AG10803 (cell line): ENCODE data around the gene ZNF280A.
"Not testable (repeated sequence)": the region's sequence is repeated elsewhere in the genome, so short reads cannot be mapped to it uniquely, and the experiment has no call there.

Experiments used
- DNase-seq: peaks from one replicate; pipeline ENCODE4 v3.0.0; 2010; ENCODE audit warnings: low read depth
- H3K4me3 ChIP-seq: 2 replicates; pipeline ENCODE4 v1.5.1; 2011; ENCODE audit warnings: mild to moderate bottlenecking, low read length, control low read depth
- TF ChIP-seq, protein P1 (sequence below): conservative IDR thresholded peaks from 2 replicates; pipeline ENCODE4 v1.5.1; 2011; ENCODE audit warnings: mild to moderate bottlenecking, low read length, control low read depth, inconsistent platforms

The ZNF280A gene

DNA sequence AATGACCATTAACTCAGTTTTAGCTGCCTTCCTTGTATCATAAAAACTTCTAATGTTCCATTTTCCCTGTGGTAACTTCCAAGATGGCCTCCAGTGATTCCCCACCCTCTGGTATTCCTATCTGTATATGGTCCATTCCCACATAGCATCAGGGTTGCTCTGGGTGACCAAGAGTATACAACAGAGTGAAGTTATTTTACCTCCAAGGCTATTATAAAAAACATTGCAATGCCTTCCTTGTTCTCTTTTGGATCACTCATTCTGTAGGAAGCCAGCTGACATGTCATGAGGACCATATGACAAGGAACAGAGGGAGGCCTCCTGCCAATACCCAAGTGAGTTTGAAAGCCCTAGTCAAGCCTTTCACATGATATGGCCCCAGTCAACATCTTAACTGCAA, 41.6 kb downstream of the ZNF280A start:
- no peak overlapping the region for H3K4me3 ChIP-seq
- DNase-seq: no peak
- TF ChIP-seq, protein P1, sequence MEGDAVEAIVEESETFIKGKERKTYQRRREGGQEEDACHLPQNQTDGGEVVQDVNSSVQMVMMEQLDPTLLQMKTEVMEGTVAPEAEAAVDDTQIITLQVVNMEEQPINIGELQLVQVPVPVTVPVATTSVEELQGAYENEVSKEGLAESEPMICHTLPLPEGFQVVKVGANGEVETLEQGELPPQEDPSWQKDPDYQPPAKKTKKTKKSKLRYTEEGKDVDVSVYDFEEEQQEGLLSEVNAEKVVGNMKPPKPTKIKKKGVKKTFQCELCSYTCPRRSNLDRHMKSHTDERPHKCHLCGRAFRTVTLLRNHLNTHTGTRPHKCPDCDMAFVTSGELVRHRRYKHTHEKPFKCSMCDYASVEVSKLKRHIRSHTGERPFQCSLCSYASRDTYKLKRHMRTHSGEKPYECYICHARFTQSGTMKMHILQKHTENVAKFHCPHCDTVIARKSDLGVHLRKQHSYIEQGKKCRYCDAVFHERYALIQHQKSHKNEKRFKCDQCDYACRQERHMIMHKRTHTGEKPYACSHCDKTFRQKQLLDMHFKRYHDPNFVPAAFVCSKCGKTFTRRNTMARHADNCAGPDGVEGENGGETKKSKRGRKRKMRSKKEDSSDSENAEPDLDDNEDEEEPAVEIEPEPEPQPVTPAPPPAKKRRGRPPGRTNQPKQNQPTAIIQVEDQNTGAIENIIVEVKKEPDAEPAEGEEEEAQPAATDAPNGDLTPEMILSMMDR: no peak

DNA sequence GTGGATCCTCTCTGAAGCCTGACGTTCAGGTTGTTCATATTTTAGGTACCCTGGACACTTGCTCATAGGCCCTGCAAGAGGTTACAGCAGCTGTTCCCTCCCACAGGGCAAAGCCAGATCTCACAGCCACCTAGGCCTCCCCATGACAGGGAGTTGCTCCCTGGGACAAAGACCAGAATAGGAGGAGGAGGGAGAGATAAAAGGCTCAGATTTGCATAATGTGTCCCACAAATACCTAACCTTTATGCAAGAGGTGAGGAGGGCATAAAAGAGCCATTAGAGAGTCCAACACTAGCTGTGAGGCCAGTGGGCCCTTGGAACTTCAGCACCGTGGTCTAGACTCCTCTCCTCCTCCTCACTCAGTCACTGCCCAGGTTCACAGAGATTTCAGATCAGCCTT, 45.3 kb downstream of the ZNF280A start:
- no peak overlapping the region for H3K4me3 ChIP-seq
- DNase-seq: no peak
- TF ChIP-seq, protein P1: no peak

DNA sequence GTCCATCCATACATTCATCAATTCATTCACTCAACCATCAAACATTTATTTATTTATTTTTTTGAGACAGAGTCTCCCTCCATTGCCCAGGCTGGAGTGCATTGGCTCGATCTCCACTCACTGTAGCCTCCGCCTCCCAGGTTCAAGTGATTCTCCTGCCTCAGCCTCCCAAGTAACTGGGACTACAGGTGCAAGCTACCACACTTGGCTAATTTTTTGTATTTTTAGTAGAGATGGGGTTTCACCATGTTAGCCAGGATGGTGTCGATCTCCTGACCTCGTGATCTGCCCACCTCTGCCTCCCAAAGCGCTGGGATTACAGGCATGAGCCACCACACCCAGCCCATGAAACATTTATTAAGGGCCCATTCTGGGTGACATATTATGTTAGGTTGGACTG, 49.0 kb downstream of the ZNF280A start:
- DNase-seq, H3K4me3 ChIP-seq: not testable (repeated sequence)

DNA sequence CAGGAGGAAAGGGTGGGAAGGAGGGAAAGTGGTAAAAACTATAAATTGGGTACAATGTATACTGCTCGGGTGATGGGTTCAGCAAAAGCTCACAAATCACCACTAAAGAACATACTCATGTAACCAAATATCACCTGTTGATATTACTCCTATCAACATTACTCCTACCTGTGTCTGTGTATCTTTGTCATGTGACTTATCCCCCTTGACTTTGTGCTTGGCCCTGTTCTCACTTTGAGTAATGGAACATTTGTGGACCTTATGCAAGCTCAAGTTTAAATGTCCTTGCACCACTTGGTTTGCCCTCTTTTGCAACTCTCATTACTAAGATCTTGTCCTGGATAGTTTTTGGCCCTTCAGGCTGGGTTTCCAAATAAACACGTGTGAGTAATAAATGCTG, 50.5 kb downstream of the ZNF280A start:
- TF ChIP-seq, protein P1: no peak
- no peak for DNase-seq
- no peak overlapping the region for H3K4me3 ChIP-seq

DNA sequence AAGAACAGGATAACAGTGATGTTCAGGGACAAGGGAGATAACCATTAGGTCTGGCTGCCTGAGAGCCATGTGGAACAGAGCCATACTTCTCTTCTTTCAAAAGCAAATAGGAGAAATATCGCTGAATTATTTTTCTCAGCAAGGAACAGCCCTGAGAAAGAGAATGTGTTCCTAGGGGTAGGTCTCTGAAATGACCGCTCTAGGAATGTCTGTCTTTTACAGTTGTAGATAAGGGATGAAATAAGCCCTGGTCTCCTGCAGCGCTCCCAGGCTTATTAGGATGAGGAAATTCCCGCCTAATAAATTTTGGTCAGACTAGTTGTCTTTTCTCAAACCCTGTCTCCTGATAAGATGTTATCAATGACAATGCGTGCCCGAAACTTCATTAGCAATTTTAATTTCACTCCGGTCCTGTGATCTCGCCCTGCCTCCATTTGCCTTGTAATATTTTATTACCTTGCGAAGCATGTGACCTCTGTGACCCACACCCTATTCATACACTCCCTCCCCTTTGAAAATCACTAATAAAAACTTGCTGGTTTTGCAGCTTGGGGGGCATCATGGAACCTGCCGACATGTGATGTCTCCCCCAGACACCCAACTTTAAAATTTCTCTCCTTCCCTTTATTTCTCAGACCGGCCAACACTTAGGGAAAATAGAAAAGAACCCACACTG, 51.1 kb downstream of the ZNF280A start:
- H3K4me3 ChIP-seq, DNase-seq: not testable (repeated sequence)

DNA sequence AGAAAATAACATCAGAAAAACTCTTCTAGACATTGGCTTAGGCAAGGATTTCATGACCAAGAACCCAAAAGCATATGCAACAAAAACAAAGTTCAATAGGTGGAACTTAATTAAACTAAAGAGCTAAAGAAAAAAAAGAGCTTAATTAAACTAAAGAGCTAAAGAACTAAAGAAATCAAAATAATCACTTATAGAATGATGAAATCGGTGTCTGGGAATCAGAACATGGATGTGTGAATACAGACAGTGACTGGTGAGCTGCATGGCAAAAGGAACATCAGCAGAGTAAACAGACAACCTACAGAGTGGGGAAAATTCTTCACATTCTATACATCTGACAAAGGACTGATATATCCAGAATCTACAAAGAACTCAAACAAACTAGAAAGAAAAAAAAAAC, 53.0 kb downstream of the ZNF280A start:
- no peak for DNase-seq
- no peak overlapping the region for H3K4me3 ChIP-seq
- TF ChIP-seq, protein P1: no peak

DNA sequence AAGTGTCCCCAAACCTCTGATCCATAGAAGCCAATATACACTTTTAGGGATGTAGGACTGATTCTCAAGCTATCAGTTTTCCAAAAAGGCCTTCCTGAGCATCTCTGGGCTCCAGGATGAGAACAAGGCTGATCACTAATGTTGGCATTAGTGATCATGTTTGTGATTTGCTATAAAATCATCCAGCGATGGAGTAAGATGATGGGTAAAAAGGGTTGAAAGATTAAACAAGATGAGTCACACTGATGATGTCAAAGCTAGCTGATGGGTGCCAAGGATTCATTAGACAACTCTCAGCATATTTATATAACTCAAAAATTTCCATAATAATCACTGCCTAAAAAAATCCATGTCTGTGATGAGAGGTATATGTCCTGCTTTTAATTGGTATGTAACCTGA, 54.3 kb downstream of the ZNF280A start:
- DNase-seq: no peak
- H3K4me3 ChIP-seq: no peak overlapping the region
- TF ChIP-seq, protein P1: no peak

DNA sequence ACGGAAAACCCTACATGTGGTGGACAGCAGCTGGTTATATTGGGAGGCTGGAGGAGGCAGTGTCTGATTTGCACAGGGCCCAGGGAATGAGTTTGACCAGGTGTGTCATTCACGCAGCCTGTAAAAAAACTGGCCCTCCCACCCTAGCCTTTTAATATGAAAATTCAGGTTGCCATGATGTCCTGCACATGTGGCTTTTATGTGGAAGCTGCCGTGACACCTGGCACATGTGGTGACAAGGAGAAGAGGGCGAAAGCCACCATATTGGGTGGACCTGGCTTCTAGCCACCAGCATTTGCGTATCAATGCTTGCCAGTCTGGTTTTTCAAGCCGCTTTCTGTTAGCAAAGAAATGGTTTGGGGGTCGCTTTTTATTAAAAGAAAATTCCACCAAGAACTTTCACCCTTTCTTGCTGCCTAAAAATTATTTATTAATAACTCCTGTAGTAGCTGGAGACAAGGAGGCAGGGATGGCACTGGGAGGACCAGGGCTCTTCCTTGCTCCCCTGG, 54.9 kb downstream of the ZNF280A start:
- no peak overlapping the region for H3K4me3 ChIP-seq
- DNase-seq: no peak
- TF ChIP-seq, protein P1: no peak
